Measurements from ENCODE around the gene SYT17.

SYT17 gene

DNA sequence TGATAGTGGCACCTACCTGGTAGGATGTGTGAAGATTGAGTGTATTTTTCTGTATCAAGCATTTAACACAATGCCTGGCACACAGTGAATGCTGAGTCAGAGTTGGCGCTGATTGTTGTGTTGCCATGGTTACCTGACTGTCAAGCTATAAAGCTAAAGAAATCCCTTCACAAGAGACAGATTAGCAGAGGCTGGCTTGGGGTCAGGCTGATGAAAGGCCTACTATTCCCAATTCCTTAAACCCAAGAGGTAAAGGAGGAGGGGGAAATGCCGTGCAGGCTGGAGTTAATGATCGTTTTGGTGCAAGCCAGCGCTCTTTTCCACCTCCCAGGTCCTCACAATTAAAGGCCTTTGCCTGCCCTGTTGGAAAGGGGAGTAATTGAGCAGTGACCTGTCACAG, 123.4 kb downstream of the SYT17 start:
- Histone ChIP-seq H3K27me3 (ENCODE audit: control insufficient read depth, insufficient read depth, low read length) (no peaks in the 10 kb centered on the region), H3K9ac (ENCODE audit: low read depth, low read length) (no peak overlapping the region), H3K4me3 (ENCODE audit: low read length) (no peak overlapping the region), H3K4me2 (ENCODE audit: low read length) (no peak overlapping the region), H3K36me3 (ENCODE audit: insufficient read depth, low read length) (no peaks in the 10 kb centered on the region), H3K9me3 (replicated peaks; ENCODE audit: low read length) (no peaks in the 10 kb centered on the region), H3K4me1 (ENCODE audit: control insufficient read depth, insufficient read depth, low read length) (no peaks in the 10 kb centered on the region)

DNA sequence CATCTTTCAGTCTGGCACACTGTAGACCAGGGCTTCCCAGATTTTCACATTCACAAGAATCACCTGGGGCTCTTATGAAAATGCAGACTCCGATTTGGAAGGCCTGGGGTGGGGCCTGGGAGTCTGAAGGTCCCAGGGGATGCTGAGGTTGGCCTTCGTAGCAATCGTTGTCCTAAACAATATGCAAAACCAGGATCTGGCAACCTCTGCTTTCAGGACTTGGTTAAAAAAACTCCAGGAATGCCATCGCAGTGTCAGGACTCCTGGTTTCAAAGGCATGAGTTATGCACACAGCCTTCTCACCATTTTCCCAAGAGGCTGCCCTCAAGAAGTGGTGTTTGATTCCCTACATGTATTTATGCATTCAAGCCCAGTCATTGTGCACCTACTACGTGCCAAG, 124.1 kb downstream of the SYT17 start:
- Histone ChIP-seq H3K9me3 (replicated peaks; ENCODE audit: low read length) (no peaks in the 10 kb centered on the region), H3K4me3 (ENCODE audit: low read length) (no peak overlapping the region), H3K9ac (ENCODE audit: low read depth, low read length) (no peak overlapping the region), H3K4me2 (ENCODE audit: low read length) (no peak overlapping the region), H3K4me1 (ENCODE audit: control insufficient read depth, insufficient read depth, low read length) (no peaks in the 10 kb centered on the region), H3K27me3 (ENCODE audit: control insufficient read depth, insufficient read depth, low read length) (no peaks in the 10 kb centered on the region), H3K36me3 (ENCODE audit: insufficient read depth, low read length) (no peaks in the 10 kb centered on the region)

DNA sequence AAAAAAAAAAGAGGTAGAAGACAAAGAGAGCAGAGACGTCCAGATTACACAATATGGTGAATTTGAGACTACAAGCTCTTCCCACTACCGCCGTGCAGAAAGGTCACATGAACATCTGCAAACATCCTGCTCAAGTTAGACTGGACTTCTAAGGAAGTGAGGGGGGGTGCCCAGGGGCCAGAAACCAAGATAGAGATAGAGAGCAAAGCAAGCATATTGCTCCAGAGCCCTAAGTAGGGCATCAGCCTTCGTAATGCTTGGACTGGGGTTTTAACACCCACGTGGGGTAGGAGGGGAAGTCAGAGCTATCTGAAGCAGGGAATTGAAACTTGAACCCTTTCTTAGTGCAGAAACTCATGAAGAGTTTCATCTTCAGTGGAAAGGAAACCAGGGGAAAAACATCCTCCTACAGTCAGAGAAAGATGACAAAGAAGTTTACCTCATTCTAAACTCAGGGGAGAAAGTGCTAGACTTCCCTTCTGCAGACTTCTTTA, 126.2 kb downstream of the SYT17 start:
- Histone ChIP-seq H3K4me2 (ENCODE audit: low read length) (no peak overlapping the region), H3K4me1 (ENCODE audit: control insufficient read depth, insufficient read depth, low read length) (no peaks in the 10 kb centered on the region), H3K27me3 (ENCODE audit: control insufficient read depth, insufficient read depth, low read length) (no peaks in the 10 kb centered on the region), H3K9ac (ENCODE audit: low read depth, low read length) (no peak overlapping the region), H3K4me3 (ENCODE audit: low read length) (no peak overlapping the region), H3K36me3 (ENCODE audit: insufficient read depth, low read length) (no peaks in the 10 kb centered on the region), H3K9me3 (replicated peaks; ENCODE audit: low read length) (no peaks in the 10 kb centered on the region)

DNA sequence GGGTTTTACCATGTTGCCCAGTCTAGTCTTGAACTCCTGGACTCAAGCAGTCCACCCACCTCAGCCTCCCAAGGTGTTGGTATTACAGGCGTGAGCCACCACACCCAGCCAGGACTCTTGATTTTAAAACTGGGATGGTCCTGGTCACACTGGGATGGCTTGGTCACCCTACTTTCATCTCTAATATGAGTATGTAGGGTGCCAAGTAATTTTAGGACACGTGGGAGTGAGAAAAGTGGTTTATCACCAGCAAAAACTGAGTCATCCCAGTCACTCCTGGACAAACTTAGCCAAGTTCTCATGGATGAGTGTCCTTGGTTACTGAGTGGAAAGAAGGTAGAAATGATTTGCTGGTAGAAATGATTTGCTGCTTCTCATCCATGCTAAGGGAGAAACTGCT, 127.4 kb downstream of the SYT17 start:
- Histone ChIP-seq H3K27me3 (ENCODE audit: control insufficient read depth, insufficient read depth, low read length) (no peaks in the 10 kb centered on the region), H3K4me2 (ENCODE audit: low read length) (no peak overlapping the region), H3K9me3 (replicated peaks; ENCODE audit: low read length) (no peaks in the 10 kb centered on the region), H3K36me3 (ENCODE audit: insufficient read depth, low read length) (no peaks in the 10 kb centered on the region), H3K9ac (ENCODE audit: low read depth, low read length) (no peak overlapping the region), H3K4me3 (ENCODE audit: low read length) (no peak overlapping the region), H3K4me1 (ENCODE audit: control insufficient read depth, insufficient read depth, low read length) (no peaks in the 10 kb centered on the region)

DNA sequence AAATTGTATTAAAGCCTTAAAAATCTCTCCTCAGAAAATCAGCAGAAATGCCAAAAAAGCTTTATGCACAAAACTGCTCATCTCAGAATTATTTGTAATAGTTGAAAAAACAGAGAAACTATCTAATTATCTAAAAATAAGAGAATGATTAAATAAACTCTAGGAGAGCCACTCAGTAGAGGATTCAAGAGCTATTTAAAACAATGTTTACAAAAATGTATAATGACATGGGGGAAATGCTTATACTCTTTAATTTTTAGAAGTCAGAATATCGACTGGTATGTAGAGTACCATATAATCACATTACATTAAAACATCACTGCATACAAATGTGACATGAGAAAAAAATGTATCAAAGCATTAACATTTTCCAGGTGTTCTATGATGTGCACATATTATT, 129.4 kb downstream of the SYT17 start:
- Histone ChIP-seq H3K9me3 (replicated peaks; ENCODE audit: low read length) (no peaks in the 10 kb centered on the region), H3K9ac (ENCODE audit: low read depth, low read length) (no peak overlapping the region), H3K4me3 (ENCODE audit: low read length) (no peak overlapping the region), H3K27me3 (ENCODE audit: control insufficient read depth, insufficient read depth, low read length) (no peaks in the 10 kb centered on the region), H3K4me1 (ENCODE audit: control insufficient read depth, insufficient read depth, low read length) (no peaks in the 10 kb centered on the region), H3K36me3 (ENCODE audit: insufficient read depth, low read length) (no peaks in the 10 kb centered on the region), H3K4me2 (ENCODE audit: low read length) (no peak overlapping the region)

DNA sequence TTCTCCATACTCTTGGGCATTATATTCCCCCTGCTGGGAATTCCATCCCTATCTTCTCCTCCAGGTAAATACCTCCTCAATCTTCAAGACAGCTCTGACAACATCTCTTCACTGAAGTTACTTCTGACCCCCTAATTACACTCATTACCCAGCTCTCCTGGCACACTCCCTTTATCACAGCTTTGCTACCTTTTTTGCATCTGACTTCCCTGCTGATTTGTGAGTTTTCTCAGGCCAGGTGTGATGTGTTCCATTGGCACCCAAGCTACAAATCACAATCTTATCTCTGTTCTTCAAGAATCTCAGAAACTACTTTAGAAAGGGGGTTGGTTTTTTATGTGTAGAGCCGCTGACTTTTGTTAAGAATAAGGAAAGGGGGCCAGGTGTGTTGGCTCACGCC, 131.5 kb downstream of the SYT17 start:
- Histone ChIP-seq H3K9ac (ENCODE audit: low read depth, low read length) (no peak overlapping the region), H3K4me2 (ENCODE audit: low read length) (no peak overlapping the region), H3K9me3 (replicated peaks; ENCODE audit: low read length) (no peaks in the 10 kb centered on the region), H3K36me3 (ENCODE audit: insufficient read depth, low read length) (no peaks in the 10 kb centered on the region), H3K27me3 (ENCODE audit: control insufficient read depth, insufficient read depth, low read length) (no peaks in the 10 kb centered on the region), H3K4me3 (ENCODE audit: low read length) (no peak overlapping the region), H3K4me1 (ENCODE audit: control insufficient read depth, insufficient read depth, low read length) (no peaks in the 10 kb centered on the region)

DNA sequence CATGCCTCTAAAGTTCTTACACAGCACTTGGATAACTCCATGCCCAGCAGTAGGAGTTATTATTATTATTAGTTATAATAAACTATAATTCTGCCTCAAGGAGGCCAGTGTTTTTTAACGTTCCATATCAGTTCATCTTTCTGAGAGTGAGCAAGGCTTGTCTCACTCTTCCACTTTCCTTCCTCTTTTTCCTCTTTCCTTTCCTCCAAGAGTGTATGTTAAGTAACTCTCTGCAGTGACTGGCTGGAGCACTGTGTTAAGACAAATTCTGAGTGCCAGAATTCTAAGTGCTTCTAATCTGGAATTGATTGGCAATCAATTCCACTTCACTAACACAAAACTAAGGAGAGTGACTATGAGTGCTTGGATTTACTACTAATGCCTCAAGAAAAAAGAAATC, 133.9 kb downstream of the SYT17 start:
- no peaks in the 10 kb centered on the region for H3K9me3 ChIP-seq (replicated peaks; ENCODE audit: low read length)
- no peaks in the 10 kb centered on the region for H3K36me3 ChIP-seq (ENCODE audit: insufficient read depth, low read length)
- H3K4me1 ChIP-seq (ENCODE audit: control insufficient read depth, insufficient read depth, low read length): no peaks in the 10 kb centered on the region
- H3K4me2 ChIP-seq (ENCODE audit: low read length): no peak overlapping the region
- no peak overlapping the region for H3K9ac ChIP-seq (ENCODE audit: low read depth, low read length)
- no peaks in the 10 kb centered on the region for H3K27me3 ChIP-seq (ENCODE audit: control insufficient read depth, insufficient read depth, low read length)
- no peak overlapping the region for H3K4me3 ChIP-seq (ENCODE audit: low read length)

DNA sequence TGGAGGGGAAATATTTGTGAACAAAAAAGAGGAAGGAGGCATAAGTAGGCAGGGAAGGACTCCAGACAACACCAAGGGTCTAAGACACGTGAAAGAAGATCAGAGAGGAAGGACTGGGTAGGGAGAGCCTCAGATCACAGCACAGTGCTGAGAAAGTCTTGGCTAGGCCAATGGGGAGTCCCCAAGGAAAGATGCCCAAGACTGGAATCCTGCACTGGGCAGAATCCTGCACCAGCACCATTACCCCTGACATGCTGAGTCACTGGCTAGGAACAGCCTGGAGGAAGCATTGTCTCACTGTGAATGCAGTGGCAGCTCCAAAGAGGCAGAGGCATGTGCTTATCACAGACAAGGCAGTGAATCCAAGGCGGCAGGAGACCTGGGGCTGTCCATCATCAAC, 136.7 kb downstream of the SYT17 start:
- Histone ChIP-seq H3K27me3 (ENCODE audit: control insufficient read depth, insufficient read depth, low read length) (no peaks in the 10 kb centered on the region), H3K36me3 (ENCODE audit: insufficient read depth, low read length) (no peaks in the 10 kb centered on the region), H3K9ac (ENCODE audit: low read depth, low read length) (no peak overlapping the region), H3K4me1 (ENCODE audit: control insufficient read depth, insufficient read depth, low read length) (no peaks in the 10 kb centered on the region), H3K9me3 (replicated peaks; ENCODE audit: low read length) (no peaks in the 10 kb centered on the region), H3K4me3 (ENCODE audit: low read length) (no peak overlapping the region), H3K4me2 (ENCODE audit: low read length) (no peak overlapping the region)

DNA sequence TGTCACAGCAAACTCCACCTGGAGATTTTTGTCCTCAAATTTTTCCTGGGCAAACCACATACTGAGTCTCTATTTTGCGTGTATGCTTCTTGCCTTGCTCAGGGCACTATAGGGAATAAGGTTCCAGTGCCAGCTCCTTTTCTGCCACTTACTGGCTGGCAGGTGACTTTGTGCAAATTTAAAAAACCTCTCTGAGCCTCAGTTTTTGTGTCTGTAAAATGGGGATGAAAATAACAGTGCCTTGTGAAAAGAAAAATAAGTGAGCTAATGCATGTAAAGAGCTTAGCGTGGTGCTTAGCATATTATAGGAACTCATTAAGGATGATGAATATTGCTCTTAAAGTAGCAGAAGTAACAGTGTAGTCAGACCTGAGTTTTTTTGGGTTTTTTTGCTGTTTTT, 137.4 kb downstream of the SYT17 start:
- H3K9me3 ChIP-seq (replicated peaks; ENCODE audit: low read length): no peaks in the 10 kb centered on the region
- H3K4me3 ChIP-seq (ENCODE audit: low read length): no peak overlapping the region
- H3K4me2 ChIP-seq (ENCODE audit: low read length): no peak overlapping the region
- no peaks in the 10 kb centered on the region for H3K27me3 ChIP-seq (ENCODE audit: control insufficient read depth, insufficient read depth, low read length)
- no peak overlapping the region for H3K9ac ChIP-seq (ENCODE audit: low read depth, low read length)
- H3K4me1 ChIP-seq (ENCODE audit: control insufficient read depth, insufficient read depth, low read length): no peaks in the 10 kb centered on the region
- H3K36me3 ChIP-seq (ENCODE audit: insufficient read depth, low read length): no peaks in the 10 kb centered on the region

DNA sequence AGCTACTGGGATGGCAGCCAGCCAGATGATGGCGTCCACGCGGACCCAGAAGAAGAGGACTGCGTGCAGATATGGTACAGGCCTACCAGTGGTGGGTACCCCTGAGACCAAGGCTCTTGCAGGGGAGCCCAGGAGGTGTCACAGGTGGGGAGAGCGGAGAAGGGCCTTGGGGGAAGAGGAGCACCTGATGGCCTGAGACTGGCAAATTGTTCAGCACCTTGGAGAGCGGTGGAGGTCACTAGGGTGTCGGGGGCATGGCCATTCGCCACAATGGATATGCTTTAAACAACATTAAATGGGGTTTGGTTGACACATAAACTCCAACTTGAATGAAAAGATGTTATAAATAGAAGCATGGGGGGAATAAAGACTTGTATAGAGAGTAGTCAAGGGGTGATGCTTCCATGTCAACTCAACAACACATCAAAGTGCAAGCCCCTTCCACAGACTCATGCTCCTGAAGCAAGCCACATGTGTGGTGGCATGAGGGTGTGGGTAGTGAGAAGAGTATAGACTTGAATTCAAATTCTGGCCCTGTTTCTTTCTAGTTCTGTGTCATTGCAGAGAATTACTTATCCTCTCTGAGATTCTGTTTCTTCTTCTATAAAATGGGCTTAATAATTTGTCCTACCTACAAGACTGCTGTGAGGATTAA, 139.7 kb downstream of the SYT17 start:
- Histone ChIP-seq H3K9me3 (replicated peaks; ENCODE audit: low read length) (no peaks in the 10 kb centered on the region), H3K36me3 (ENCODE audit: insufficient read depth, low read length) (no peaks in the 10 kb centered on the region), H3K4me1 (ENCODE audit: control insufficient read depth, insufficient read depth, low read length) (no peaks in the 10 kb centered on the region), H3K4me3 (ENCODE audit: low read length) (no peak overlapping the region), H3K9ac (ENCODE audit: low read depth, low read length) (no peak overlapping the region), H3K27me3 (ENCODE audit: control insufficient read depth, insufficient read depth, low read length) (no peaks in the 10 kb centered on the region), H3K4me2 (ENCODE audit: low read length) (no peak overlapping the region)

DNA sequence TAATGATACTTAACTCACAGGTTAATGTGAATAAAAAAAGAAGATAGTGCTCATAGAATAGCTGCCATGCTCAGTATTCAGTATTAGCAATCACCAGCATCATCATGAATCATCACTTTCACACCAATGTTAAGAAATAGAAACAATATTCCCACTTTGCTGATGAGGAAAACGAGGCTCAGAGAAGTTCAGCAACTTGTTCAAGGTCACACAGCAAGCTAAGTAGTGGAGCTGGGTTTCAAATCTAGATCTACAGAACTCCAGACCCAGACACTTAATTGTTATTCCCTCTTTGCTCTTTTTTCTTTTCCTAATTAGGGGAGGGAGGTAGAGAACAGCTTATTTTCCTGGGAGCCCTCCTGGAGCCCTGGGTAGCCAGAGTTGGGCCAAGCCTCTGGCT, 140.4 kb downstream of the SYT17 start:
- Histone ChIP-seq H3K36me3 (ENCODE audit: insufficient read depth, low read length) (no peaks in the 10 kb centered on the region), H3K4me2 (ENCODE audit: low read length) (no peak overlapping the region), H3K9me3 (replicated peaks; ENCODE audit: low read length) (no peaks in the 10 kb centered on the region), H3K4me1 (ENCODE audit: control insufficient read depth, insufficient read depth, low read length) (no peaks in the 10 kb centered on the region), H3K27me3 (ENCODE audit: control insufficient read depth, insufficient read depth, low read length) (no peaks in the 10 kb centered on the region), H3K9ac (ENCODE audit: low read depth, low read length) (no peak overlapping the region), H3K4me3 (ENCODE audit: low read length) (no peak overlapping the region)

DNA sequence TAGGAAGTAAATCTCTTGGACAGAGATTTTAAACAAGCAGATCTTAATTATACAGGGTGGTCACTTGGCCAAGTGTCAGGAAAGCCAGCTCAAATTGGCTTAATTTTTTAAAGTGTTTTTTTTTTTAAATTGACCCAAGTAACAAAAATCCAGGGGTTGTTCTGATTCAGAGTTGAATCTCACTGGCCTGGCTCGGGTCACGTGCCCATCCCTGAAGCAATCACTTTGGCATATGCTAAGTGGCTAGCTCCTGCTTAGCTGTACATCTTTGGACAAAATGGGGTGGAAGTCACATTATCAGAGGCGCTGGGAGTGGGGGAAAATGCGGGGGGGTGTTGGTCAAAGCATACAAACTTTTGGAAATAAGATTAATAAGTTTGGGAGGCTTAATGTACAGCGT, 141.1 kb downstream of the SYT17 start:
- H3K36me3 ChIP-seq (ENCODE audit: insufficient read depth, low read length): no peaks in the 10 kb centered on the region
- no peak overlapping the region for H3K9ac ChIP-seq (ENCODE audit: low read depth, low read length)
- no peaks in the 10 kb centered on the region for H3K27me3 ChIP-seq (ENCODE audit: control insufficient read depth, insufficient read depth, low read length)
- no peaks in the 10 kb centered on the region for H3K9me3 ChIP-seq (replicated peaks; ENCODE audit: low read length)
- H3K4me2 ChIP-seq (ENCODE audit: low read length): no peak overlapping the region
- H3K4me3 ChIP-seq (ENCODE audit: low read length): no peak overlapping the region
- H3K4me1 ChIP-seq (ENCODE audit: control insufficient read depth, insufficient read depth, low read length): no peaks in the 10 kb centered on the region

All from skeletal muscle satellite cell (primary cell).